PFSK-1 (cell line): ENCODE measurements around the gene HAS3.

Source experiments
- FOXP2 ChIP-seq: optimal IDR thresholded peaks from 2 replicates; pipeline ENCODE3; 2011; ENCODE audit warnings: borderline replicate concordance, control low read depth, inconsistent platforms; ENCODE audit not compliant: insufficient read depth; ENCODE audit errors: extremely low read length, extremely low read depth
- POLR2AphosphoS5 ChIP-seq: IDR thresholded peaks from 2 replicates; pipeline ENCODE4 v1.6.1; 2012; ENCODE audit warnings: low read depth, mild to moderate bottlenecking, control low read depth, low read length, moderate library complexity
- REST ChIP-seq, 2 experiments: IDR thresholded peaks; 2 replicates each; pipeline versions ENCODE4 v1.6.1 to v1.8.0; 2011 to 2012; ENCODE audit warnings: low read depth in 2 of 2, low read length in 2 of 2, control low read depth in 1 of 2, inconsistent platforms in 1 of 2, mild to moderate bottlenecking in 1 of 2, moderate library complexity in 1 of 2; ENCODE audit not compliant: insufficient read depth in 1 of 2
- TAF1 ChIP-seq: IDR thresholded peaks from 2 replicates; pipeline ENCODE4 v1.6.1; 2012; ENCODE audit warnings: low read length, control low read depth, borderline replicate concordance; ENCODE audit not compliant: insufficient read depth

- peak; percentile 43; the same call in 1 of the 2 replicates for TF ChIP-seq TAF1
- peak; percentile 62; the same call in 1 of the 2 replicates for TF ChIP-seq POLR2AphosphoS5
- TF ChIP-seq FOXP2: peak; percentile 36
- TF ChIP-seq REST (IDR thresholded peaks at IDR 0.05; ENCODE audit: insufficient read depth in 1 of 2, low read depth in 2 of 2, low read length in 2 of 2): no peak
Measured at GRCh38 chr16:69132424-69133252, 27.2 kb downstream of the HAS3 start, which contains the start of the genes CHTF8 and UTP4.
